Stimulated activated CD4-positive, alpha-beta T cell treated with anti-CD3 and anti-CD28 coated beads, Interleukin-15, amount 100 ng/mL, for 1 hour (primary cell): Measurements from ENCODE around the gene DGKZ.

Source experiments
- DNase-seq, 2 donors: peaks; one replicate each; pipeline ENCODE4 v3.0.0-alpha.2; 2020; ENCODE audit warnings: low read depth in 1 of 2, low spot score in 1 of 2

The DGKZ gene

DNA sequence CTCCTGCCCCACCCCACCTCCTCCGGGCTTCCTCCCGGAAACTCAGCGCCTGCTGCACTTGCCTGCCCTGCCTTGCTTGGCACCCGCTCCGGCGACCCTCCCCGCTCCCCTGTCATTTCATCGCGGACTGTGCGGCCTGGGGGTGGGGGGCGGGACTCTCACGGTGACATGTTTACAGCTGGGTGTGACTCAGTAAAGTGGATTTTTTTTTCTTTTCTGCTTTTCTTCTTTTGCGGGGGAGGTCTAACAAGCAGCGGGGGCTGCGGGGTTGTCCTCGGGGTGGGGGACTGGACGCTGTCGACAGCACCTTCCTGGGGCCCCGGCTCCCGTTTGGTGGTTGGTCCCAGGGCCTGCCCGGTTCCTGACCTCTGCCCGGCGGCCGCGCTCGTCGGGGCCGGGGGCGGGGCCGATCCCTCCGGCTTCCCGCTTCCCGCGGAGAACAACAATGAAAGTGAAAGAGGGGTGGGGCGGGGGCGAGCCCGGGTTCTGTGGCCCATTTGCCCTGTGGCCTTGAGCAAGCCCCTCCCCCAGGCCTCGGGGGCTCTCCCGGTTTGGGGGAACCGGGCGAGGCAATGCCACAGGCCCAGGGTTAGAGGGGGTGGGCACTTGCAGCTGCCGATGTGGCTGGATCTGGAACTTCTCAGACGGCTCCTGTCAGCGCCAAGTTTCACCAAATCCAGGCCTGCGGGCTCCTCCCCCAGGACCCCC, 33.2 kb downstream of the DGKZ start:
- DNase-seq: peak in 1 of 2 donors; percentile 50

GRCh38 chr11:46381048-46381818, 34.0 kb downstream of the DGKZ start, which contains the start of gene MDK:
TSS of gene MDK (plus strand) at chr11:46381669. CDS start at chr11:46382058, 389 bp downstream.
- no peak for DNase-seq

DNA sequence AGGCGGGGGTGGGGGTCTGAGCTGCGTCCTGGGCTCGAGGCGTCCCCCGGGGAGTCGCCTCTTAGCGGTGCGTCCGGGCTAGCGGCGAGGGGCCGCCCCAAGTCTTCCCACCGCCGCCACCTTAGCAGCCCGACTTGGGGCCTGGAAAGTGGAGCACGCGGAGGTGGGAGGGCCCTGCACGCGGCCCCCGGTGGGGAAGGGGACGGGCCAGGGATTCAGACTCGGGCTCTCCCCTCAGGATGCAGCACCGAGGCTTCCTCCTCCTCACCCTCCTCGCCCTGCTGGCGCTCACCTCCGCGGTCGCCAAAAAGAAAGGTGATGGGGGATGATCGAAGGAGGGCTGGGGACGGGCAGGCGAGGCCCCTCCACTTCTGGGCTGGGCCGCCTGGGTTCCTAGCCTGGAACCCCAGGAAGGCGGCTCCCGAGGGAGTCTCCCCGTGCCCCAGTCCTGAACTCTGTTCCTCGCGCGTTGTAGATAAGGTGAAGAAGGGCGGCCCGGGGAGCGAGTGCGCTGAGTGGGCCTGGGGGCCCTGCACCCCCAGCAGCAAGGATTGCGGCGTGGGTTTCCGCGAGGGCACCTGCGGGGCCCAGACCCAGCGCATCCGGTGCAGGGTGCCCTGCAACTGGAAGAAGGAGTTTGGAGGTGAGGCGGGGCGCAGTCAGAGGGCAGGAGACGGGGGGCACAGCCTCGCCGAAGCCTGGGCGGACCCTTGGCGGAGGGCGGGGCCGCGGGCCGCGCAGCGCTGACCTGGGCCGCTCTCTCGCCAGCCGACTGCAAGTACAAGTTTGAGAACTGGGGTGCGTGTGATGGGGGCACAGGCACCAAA, 34.8 kb downstream of the DGKZ start:
- no peak for DNase-seq

DNA sequence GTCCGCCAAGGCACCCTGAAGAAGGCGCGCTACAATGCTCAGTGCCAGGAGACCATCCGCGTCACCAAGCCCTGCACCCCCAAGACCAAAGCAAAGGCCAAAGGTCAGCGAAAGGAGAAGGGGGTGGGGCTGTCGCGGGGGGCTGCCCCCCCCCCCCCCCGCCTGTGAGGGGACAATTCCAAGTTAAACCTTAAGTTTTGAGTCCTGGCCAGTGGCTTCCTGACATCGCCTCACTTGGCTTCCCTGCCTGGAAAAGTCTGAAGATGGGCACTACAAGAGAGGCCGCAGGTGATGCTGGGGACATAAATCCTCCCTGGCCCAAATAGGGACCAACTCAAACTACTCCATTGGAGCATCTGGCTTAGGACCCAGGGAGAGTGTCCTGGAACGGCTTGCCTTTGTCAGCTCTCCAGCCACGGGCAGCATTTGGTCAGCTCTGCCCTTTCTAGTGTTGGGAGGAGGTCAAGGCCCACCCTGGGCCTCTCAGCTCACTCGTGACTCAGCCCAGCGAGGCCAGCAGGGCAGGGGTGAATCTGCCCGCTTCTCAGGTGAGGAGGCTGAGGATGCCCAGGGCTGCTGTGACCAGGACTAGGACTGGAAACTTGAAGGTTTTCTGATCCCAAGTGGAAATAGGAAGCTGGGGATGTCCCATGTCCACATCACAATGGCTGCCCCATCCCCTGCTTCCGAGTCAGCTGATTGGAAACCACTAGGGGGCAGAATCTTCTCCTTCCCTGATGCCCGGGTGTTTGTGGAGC, 35.6 kb downstream of the DGKZ start:
- no peak for DNase-seq

- no peak for DNase-seq
These were observed 36.1 kb downstream of the DGKZ start for GRCh38 chr11:46383404-46383758.

GRCh38 chr11:46383974-46384701, 36.9 kb downstream of the DGKZ start:
- DNase-seq: no peak

GRCh38 chr11:46385169-46386004, 38.1 kb downstream of the DGKZ start:
- no peak for DNase-seq

DNA sequence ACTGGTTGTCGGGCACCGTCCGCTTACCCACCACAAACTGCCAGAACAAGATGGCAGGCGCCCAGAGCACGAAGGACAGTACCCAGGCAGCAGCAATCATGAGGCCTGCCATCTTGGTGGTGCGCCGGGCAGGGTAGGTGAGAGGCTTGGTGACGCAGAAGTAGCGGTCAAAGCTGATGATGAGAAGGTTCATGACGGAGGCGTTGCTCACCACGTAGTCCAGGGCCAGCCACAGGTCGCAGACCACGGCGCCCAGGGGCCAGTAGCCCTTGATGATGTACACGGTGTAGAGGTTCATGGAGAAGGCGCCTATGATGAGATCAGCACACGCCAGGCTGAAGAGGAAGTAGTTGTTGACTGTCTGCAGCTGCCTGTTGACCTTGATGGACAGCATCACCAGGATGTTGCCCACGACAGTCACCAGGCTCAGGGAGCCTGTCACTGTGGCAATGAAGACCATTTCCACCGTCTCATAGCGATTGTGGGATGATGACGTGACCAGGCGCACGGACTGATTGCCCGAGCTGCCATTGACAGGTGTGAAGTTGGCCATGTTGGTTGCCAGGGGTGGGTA, 38.8 kb downstream of the DGKZ start:
- DNase-seq: no peak

- DNase-seq: no peak
These were observed 39.4 kb downstream of the DGKZ start for GRCh38 chr11:46386674-46387073.

DNA sequence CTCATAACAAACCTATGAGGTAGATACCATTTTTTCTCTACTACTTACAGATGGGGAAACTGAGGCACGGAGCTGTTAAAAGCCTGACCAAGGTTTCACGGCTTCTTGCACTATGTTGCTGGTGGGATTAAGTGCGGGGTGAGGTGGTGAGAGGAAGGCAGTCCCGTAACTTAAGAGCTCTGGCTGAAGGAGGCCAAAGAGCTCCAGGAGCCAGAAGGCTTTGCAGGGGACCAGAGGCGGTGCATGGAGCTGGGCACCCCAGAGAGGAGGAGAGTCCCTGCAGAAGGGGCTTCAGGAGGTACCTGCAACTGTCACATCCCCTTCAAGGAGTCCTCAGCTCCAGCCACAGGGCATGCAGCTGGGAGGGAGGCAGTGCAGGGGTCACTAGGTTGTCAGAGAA, 40.2 kb downstream of the DGKZ start:
- no peak for DNase-seq

GRCh38 chr11:46387919-46388618, 40.8 kb downstream of the DGKZ start:
- no peak for DNase-seq

DNA sequence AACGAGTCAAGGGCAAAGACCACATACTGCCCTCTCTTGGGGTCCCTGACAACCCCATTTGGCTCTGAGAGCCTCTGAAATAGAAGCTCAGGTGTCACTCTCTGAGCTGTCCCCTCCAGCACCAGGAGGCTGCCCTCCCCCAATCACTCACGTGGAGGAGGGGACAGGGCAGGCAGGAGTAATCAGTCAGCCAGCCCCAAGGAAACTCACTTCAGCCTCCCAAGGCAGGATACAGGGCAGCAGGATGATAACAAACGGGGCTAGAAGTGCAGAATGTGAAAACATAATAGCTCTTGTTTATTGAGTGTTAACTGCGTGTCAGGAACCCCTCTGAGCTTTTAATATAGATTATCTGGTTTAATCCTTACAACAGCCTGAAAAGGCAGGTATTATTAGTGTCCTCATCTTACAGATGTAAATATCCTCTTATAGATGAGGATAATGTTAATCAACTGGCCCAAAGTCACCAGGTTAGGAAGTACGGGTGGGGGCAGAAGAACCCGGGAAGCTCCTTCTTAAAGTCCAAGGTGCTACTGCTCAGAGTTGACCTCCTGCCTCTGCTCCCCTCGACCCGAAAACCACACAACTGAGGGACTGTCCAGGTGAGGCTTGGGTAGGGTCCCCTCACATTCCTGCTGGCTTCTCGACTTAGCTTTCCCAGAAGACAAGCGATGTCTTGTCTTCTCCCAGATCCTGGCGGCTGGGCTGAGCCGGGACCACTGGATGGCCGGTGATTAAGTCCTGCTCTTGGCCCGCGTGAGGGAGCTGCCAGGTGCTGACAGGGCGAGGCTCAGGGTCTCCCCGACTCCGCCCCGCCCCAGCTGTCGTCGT, 41.6 kb downstream of the DGKZ start:
- DNase-seq: no peak

DNA sequence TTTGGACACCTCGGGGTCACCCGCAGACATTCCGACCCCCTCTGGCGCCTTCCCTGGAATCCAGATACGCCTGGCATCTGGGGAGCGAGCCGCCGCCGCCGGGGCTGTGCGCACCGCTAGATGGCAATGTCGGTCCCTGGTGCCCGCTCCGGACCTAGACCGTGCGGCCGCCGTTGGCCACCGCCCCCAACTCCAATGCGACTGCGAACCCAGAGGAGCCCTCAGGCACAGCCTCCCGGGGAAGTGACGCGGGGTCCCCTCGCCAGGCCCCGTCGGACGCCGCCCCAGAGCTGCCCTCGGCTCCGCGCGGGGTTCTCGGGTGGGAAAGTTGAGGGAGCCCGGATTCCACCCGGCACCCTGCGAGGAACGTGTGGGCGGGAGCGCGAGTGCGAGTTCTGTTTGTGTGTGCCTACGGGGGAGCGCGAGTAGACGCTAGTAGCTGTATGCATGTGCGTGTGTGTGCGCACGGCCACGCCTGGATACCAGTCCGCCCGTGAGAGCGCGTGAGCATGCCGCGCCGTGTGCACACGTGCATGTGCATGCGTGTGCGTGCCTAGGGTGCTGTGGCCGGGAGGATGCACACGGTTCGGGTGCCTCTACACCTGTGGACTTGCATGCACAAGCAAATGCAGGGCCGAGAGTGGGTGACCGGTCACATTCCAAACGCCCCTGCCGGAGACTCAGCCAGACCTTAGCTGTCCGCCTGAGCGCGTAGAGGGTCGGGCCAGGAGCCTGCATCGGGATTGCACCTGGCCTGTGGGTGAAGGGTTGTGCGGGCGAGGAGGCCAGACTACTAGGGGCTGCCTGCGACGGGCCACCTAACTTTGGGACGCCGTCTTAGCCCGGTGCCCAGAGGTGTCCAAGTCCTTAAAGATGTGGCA, 42.4 kb downstream of the DGKZ start:
- no peak for DNase-seq

- no peak for DNase-seq
These were observed 43.3 kb downstream of the DGKZ start for GRCh38 chr11:46390331-46391171.

DNA sequence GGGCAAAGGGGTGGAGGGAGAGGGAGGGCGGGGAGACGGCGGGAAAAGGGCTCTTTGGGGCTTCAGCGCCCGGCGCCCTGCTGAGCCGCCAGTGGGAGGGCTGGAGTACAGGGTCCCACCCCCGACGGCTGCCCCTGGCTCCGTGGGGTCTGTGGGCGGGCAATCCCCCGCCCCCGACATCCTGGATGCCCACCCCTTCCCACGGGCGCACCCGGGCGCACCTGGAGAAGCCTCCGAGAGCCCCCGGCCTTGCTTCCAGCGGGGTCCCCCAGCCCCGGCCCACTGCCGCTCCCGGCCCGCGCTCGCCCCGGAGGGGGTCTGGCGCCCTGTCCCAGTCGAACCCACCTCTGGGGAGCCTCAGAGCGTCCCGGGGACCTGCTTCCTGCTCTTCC, 43.9 kb downstream of the DGKZ start:
- no peak for DNase-seq
